ENCODE data around the gene CALML3. TPM values are rescaled to one million over a fixed set of nuclear protein-coding genes. Genes with fewer than 3 reads are reported as not detected.
A peak's percentile ranks its signal among the peaks of the same experiment; 100 is the strongest.

Gene CALML3
- total and polyA plus RNA-seq, 7 donors: 0.03 TPM; not detected in 6

DNA sequence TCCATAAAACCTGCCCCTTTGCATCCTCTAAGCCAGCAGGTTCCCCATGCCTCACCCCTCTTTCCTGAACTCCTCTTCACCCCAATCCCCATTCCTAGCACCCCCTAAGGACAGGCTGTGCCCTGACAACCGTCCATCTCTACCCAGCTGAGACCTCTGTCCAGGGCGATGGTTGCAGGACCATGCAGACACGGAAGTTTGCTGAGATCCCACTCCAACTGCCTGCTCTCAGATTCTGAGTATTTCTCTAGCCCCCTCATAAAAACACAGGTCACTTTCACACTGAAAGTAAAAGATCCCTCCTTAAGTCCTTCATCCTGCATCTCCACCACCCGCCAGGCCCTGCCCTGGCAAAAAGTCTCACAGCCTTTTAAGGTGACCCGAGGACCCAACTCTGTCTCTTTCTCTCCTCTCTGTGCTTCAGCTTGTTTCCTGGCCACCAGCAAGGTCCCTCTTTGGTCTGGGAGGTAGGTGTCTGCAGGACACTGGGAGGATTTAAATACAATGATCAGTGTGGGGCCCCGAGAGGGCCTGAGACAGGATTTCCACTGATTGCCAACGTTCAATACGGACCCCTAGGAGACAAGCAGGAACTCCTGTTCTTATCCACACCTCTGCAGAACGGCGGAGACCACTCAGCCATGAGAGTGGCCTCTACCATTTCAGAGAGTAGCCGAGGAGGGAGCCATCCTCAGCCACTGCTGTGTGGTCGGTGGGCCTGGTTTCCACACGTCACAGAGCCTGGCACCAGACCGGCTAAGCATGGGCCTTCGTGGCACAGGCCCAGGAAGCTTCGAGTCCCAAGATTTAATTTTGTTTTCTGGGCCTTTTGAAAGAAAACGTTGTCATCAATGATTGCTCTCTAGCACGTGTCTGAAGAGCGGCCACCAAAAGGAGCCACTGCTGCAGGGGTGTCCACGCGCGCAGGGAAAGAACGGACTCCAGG, 27.9 kb downstream of the CALML3 start:
- Histone ChIP-seq H3K27ac (no peak overlapping the region), H3K4me1 (no peaks in the 10 kb centered on the region), H3K27me3 (ENCODE audit: insufficient read depth in 3 of 3, low read length in 2 of 3) (no peaks in the 10 kb centered on the region), H3K4me3 (no peak overlapping the region), H3K36me3 (ENCODE audit: insufficient read depth in 1 of 2, low read depth in 1 of 2) (no peaks in the 10 kb centered on the region), H3K9me3 (no peaks in the 10 kb centered on the region)
- TF ChIP-seq CTCF (IDR thresholded peaks at IDR 0.05): no peak
- intact Hi-C loops (cut with DNase I): no loop called here
- no peak for ATAC-seq
- 82 to 86% (median 83%) methylated on average over 23 of the region's 23 CpGs for WGBS, 3 donors
- DNase-seq: peak; percentile 3 to 23

DNA sequence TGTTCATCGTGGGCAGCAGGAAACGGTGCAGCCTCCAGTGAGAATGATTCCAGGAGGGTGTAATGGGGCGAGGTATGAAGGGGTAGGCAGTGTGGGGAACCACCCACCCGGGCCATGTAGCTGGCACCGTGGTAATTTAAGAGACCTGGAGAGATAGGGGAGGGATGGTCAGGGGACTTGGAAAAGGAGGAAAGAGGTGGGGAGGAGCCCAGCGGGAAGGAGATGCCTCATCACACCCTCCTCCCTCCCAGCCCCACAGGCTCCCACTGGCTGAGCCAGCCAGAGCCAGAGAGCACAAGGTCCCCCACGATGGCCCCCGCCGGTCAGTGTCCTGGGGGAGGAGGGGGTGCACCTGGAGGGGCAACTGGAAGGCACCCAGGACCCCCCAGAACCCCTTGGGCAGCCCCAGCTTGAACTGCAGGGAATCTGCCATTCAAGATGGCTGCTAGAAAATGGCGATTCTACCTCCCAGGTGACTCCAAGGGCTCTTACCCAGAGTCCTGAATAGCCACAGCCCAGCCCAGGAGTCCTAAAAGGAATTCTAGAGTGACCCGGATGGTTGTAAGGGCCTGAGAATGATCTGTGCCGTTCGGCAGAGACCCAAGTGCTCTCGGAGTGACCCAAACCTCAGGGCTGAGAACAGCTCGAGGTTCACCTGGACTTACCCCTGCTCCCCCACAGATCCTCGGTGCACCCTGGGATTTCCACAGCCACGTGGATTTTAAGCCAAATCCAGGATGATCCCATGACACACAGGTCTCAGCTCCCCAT, 28.8 kb downstream of the CALML3 start:
- TF ChIP-seq CTCF (IDR thresholded peaks at IDR 0.05): no peak
- H3K27me3 ChIP-seq (ENCODE audit: insufficient read depth in 3 of 3, low read length in 2 of 3): no peaks in the 10 kb centered on the region
- DNase-seq: peak; percentile 6
- H3K36me3 ChIP-seq (ENCODE audit: insufficient read depth in 1 of 2, low read depth in 1 of 2): no peaks in the 10 kb centered on the region
- H3K9me3 ChIP-seq: no peaks in the 10 kb centered on the region
- WGBS, 3 donors: 76 to 79% (median 78%) methylated on average over 14 to 17 of the region's 17 CpGs
- no peak for ATAC-seq
- no peak overlapping the region for H3K4me3 ChIP-seq
- H3K4me1 ChIP-seq: no peaks in the 10 kb centered on the region
- intact Hi-C loops (cut with DNase I): no loop called here
- no peak overlapping the region for H3K27ac ChIP-seq

DNA sequence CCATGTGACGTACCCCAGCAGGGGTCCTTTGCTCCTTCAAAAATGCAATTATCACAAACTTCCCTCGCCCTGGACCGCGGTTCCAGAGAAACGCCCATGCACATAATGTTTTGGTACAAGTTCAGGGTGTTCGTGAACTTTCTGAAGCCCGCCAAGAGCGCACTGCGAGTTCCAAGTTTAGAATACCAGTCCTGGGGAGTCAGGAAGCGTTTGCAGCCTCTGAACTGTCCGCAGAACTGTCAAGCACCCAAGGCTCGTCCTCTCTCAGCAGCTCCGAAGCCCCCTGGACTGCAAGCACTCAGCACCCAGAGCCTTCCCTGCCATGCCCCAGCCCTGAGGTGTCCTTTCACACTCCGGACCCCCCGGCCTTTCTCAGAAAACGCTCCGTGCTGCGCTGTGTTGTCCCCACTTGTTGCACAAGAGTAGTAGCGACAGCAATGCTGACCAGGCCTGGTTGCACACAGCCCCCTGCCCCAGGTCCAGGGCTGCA, 30.3 kb downstream of the CALML3 start:
- Histone ChIP-seq H3K4me3 (no peak overlapping the region), H3K27me3 (ENCODE audit: insufficient read depth in 3 of 3, low read length in 2 of 3) (no peaks in the 10 kb centered on the region), H3K36me3 (ENCODE audit: insufficient read depth in 1 of 2, low read depth in 1 of 2) (no peaks in the 10 kb centered on the region), H3K4me1 (no peaks in the 10 kb centered on the region), H3K27ac (no peak overlapping the region), H3K9me3 (no peaks in the 10 kb centered on the region)
- 87 to 88% (median 88%) methylated on average over 19 of the region's 19 CpGs for WGBS, 3 donors
- intact Hi-C loops (cut with DNase I): loop anchor here in 1 of 2 donors (5.0 kb wide), 1 partner anchor 47 kb away; no protein-coding TSS in a partner anchor
- no peak for TF ChIP-seq CTCF (IDR thresholded peaks at IDR 0.05)
- DNase-seq: peak in 1 of 2 donors; percentile 37
- no peak for ATAC-seq

DNA sequence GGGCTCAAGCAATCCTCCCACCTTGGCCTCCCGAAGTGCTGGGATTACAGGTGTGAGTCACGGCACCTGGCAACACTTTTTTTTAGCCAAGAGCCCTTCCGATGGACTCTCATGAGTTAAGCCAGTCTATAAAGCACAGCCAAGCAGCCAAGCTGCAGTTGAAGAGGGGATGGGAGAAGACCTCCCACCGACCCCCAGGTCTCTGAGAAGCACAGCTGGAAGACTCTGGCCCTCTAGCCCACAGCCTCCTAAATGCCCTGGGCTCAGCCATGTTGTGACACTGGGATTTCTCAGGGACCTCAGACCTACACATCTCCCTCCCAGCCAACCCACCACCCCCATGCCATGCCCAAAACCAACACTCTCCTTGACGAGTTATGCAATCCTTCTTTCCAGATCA, 31.1 kb downstream of the CALML3 start:
- no peak for TF ChIP-seq CTCF (IDR thresholded peaks at IDR 0.05)
- Histone ChIP-seq H3K9me3 (no peaks in the 10 kb centered on the region), H3K27me3 (ENCODE audit: insufficient read depth in 3 of 3, low read length in 2 of 3) (no peaks in the 10 kb centered on the region), H3K36me3 (ENCODE audit: insufficient read depth in 1 of 2, low read depth in 1 of 2) (no peaks in the 10 kb centered on the region), H3K4me1 (no peaks in the 10 kb centered on the region), H3K27ac (no peak overlapping the region), H3K4me3 (no peak overlapping the region)
- WGBS, 3 donors: 91 to 95% (median 92%) methylated on average over 5 of the region's 5 CpGs
- no peak for DNase-seq
- intact Hi-C loops (cut with DNase I): loop anchor here in 1 of 2 donors (5.0 kb wide), 1 partner anchor 46 kb away; no protein-coding TSS in a partner anchor
- no peak for ATAC-seq
